HEK293 (cell line): ENCODE results near the gene PARD3B.

Experiments used
- CTCF ChIA-PET: fragments of 350-600 bp; formaldehyde crosslinking; extraction: SDS; loops from one replicate; lab custom pipeline; 2021; ENCODE audit warnings: antibody characterized with exemption; lab: Yijun Ruan, JAX
- POLR2A ChIA-PET: fragments of 300-600 bp; formaldehyde crosslinking; extraction: SDS; loops from one replicate; lab custom pipeline; 2020; ENCODE audit warnings: antibody characterized with exemption, inconsistent platforms; lab: Yijun Ruan, JAX
- H3K27ac ChIP-seq: fragments of 200-500 bp; sonication (Bioruptor generic); 2 replicates; pipeline ENCODE4 v1.5.1; 2014; ENCODE audit warnings: low read depth, low read length, control low read depth, inconsistent platforms; ENCODE audit errors: extremely low read depth
- H3K36me3 ChIP-seq, 2 experiments: fragments of 200-500 bp in 1 of 2; sonication (Bioruptor generic) in 1 of 2; 1 replicate in 1 of 2; 2 replicates in 1 of 2; pipeline ENCODE4 v1.5.1; 2014 to 2017; ENCODE audit warnings: inconsistent platforms in 2 of 2, low read length in 2 of 2; ENCODE audit not compliant: control insufficient read depth in 2 of 2, insufficient read depth in 1 of 2
- H3K4me1 ChIP-seq: fragments of 200-500 bp; sonication (Bioruptor generic); 2 replicates; pipeline ENCODE4 v1.5.1; 2014; ENCODE audit warnings: mild to moderate bottlenecking, low read length, inconsistent platforms; ENCODE audit not compliant: control insufficient read depth, insufficient read depth
- H3K4me3 ChIP-seq: 2 replicates; pipeline ENCODE4 v1.5.1; 2011; ENCODE audit warnings: low read depth, mild to moderate bottlenecking, control low read depth, low read length, moderate library complexity
- H3K9me3 ChIP-seq: fragments of 200-500 bp; sonication (Bioruptor generic); 2 replicates; pipeline ENCODE4 v1.5.1; 2014; ENCODE audit warnings: low read depth, low read length, inconsistent platforms; ENCODE audit not compliant: control insufficient read depth, insufficient read depth
- IKZF3 ChIP-seq: fragments of 450-650 bp; IDR thresholded peaks from 2 replicates; pipeline ENCODE4 v1.5.0; 2018; ENCODE audit warnings: missing biosample characterization, mild to moderate bottlenecking, missing genetic modification characterization, moderate library complexity
- KLF1 ChIP-seq: fragments of 450-650 bp; formaldehyde crosslinking; IDR thresholded peaks from 2 replicates; pipeline ENCODE4 v1.5.1; 2016; ENCODE audit warnings: missing biosample characterization, missing genetic modification characterization
- MYNN ChIP-seq: fragments of 450-650 bp; formaldehyde crosslinking; IDR thresholded peaks from 2 replicates; pipeline ENCODE4 v1.5.1; 2016; ENCODE audit warnings: missing biosample characterization, missing genetic modification characterization, borderline replicate concordance
- MZF1 ChIP-seq: fragments of 450-650 bp; formaldehyde crosslinking; IDR thresholded peaks from 2 replicates; pipeline ENCODE4 v1.5.1; 2017; ENCODE audit warnings: missing biosample characterization, missing genetic modification characterization, borderline replicate concordance
- SP2 ChIP-seq: fragments of 450-650 bp; formaldehyde crosslinking; IDR thresholded peaks from 2 replicates; pipeline ENCODE4 v1.5.1; 2016; ENCODE audit warnings: missing biosample characterization, missing genetic modification characterization
- ZNF19 ChIP-seq: fragments of 450-650 bp; formaldehyde crosslinking; IDR thresholded peaks from 2 replicates; pipeline ENCODE4; 2016; ENCODE audit warnings: missing biosample characterization, missing genetic modification characterization, low read depth
- ZNF2 ChIP-seq: fragments of 450-650 bp; formaldehyde crosslinking; IDR thresholded peaks from 2 replicates; pipeline ENCODE4 v1.5.1; 2016; ENCODE audit warnings: missing biosample characterization, missing genetic modification characterization
- ZNF335 ChIP-seq: fragments of 450-650 bp; formaldehyde crosslinking; conservative IDR thresholded peaks from 2 replicates; pipeline ENCODE4 v1.5.1; 2016; ENCODE audit warnings: missing biosample characterization, missing genetic modification characterization
- ZNF624 ChIP-seq: fragments of 450-650 bp; formaldehyde crosslinking; IDR thresholded peaks from 2 replicates; pipeline ENCODE4 v1.5.1; 2017; ENCODE audit warnings: missing biosample characterization, missing genetic modification characterization
- ZNF654 ChIP-seq: fragments of 450-650 bp; formaldehyde crosslinking; IDR thresholded peaks from 2 replicates; pipeline ENCODE4 v1.5.1; 2016; ENCODE audit warnings: low read depth, missing biosample characterization, missing genetic modification characterization
- ZNF658 ChIP-seq: fragments of 450-650 bp; formaldehyde crosslinking; IDR thresholded peaks from 2 replicates; pipeline ENCODE4; 2016; ENCODE audit warnings: missing biosample characterization, missing genetic modification characterization
- ZSCAN23 ChIP-seq: fragments of 450-650 bp; formaldehyde crosslinking; IDR thresholded peaks from 2 replicates; pipeline ENCODE4 v1.5.1; 2016; ENCODE audit warnings: missing biosample characterization, missing genetic modification characterization
- TF ChIP-seq, protein P1 (sequence below): fragments of 450-650 bp; formaldehyde crosslinking; IDR thresholded peaks from 2 replicates; pipeline ENCODE4 v1.5.0; 2017; ENCODE audit warnings: missing biosample characterization, missing genetic modification characterization, borderline replicate concordance
- TF ChIP-seq, protein P2 (sequence below): fragments of 450-650 bp; formaldehyde crosslinking; IDR thresholded peaks from 2 replicates; pipeline ENCODE4 v1.5.1; 2016; ENCODE audit warnings: missing biosample characterization, missing genetic modification characterization
- TF ChIP-seq, protein P3 (sequence below): fragments of 450-650 bp; formaldehyde crosslinking; IDR thresholded peaks from 2 replicates; pipeline ENCODE4 v1.5.1; 2016; ENCODE audit warnings: missing biosample characterization, missing genetic modification characterization, low read depth
- TF ChIP-seq, protein P4 (sequence below): fragments of 450-650 bp; formaldehyde crosslinking; IDR thresholded peaks from 2 replicates; pipeline ENCODE4 v1.5.1; 2017; ENCODE audit warnings: missing biosample characterization, mild to moderate bottlenecking, missing genetic modification characterization, moderate library complexity
- TF ChIP-seq, protein P5 (sequence below): fragments of 450-650 bp; formaldehyde crosslinking; optimal IDR thresholded peaks from 2 replicates; pipeline ENCODE3; 2016; ENCODE audit warnings: missing biosample characterization, mild to moderate bottlenecking, missing genetic modification characterization
- TF ChIP-seq, protein P6 (sequence below): fragments of 450-650 bp; IDR thresholded peaks from 2 replicates; pipeline ENCODE4 v1.5.1; 2018; ENCODE audit warnings: missing biosample characterization, missing genetic modification characterization

Gene PARD3B

DNA sequence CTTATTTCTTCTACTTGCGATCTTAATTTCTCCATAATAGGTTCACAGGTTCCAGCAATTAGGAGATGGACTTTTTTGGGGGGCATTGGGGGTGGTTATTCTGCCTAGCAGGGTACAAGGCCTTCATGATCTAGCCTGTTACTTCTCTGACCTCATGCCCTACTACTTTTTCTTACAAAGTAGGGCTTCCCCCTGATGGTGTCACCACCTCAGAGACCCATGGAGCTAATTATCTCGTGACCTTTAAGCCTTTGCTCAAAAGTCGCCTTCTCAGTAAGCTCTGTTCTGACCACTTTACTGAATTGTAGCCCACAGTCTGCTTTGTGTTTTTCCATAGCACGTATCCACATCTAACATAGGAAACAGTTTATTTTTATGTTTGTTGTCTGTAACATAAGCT, 458.0 kb downstream of the PARD3B start (continued):
- TF ChIP-seq, protein P1, sequence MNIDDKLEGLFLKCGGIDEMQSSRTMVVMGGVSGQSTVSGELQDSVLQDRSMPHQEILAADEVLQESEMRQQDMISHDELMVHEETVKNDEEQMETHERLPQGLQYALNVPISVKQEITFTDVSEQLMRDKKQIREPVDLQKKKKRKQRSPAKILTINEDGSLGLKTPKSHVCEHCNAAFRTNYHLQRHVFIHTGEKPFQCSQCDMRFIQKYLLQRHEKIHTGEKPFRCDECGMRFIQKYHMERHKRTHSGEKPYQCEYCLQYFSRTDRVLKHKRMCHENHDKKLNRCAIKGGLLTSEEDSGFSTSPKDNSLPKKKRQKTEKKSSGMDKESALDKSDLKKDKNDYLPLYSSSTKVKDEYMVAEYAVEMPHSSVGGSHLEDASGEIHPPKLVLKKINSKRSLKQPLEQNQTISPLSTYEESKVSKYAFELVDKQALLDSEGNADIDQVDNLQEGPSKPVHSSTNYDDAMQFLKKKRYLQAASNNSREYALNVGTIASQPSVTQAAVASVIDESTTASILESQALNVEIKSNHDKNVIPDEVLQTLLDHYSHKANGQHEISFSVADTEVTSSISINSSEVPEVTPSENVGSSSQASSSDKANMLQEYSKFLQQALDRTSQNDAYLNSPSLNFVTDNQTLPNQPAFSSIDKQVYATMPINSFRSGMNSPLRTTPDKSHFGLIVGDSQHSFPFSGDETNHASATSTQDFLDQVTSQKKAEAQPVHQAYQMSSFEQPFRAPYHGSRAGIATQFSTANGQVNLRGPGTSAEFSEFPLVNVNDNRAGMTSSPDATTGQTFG (tag by site-specific recombination), result no peak
- no peak for TF ChIP-seq SP2 (tag by site-specific recombination)

DNA sequence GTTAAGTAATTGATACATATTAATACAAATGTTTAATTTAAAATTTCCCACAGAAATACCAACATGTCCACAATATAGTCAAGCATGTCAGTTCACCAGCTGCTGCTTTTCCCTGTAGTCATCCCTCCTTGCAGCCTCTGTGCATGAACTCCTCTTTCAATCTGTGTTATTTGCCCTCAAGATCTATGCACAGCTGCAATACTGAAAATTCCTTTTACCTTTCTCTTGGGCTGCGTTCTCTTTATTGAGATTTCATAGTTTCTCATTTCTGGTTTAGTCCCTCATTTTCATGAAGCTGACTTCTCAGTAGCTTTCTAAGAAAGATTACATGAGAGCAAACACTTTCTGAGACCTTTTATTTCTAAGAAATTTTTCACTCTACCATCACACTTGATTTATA, 464.9 kb downstream of the PARD3B start:
- TF ChIP-seq ZNF19 (tag by site-specific recombination) (no peak), KLF1 (tag by site-specific recombination) (no peak), ZNF658 (no peak), ZNF335 (tag by site-specific recombination) (no peak), IKZF3 (no peak), ZSCAN23 (tag by site-specific recombination) (no peak), ZNF2 (tag by site-specific recombination) (no peak), ZNF624 (tag by site-specific recombination) (no peak), MYNN (tag by site-specific recombination) (no peak), MZF1 (tag by site-specific recombination) (no peak), ZNF654 (tag by site-specific recombination) (no peak)
- TF ChIP-seq, protein P2, sequence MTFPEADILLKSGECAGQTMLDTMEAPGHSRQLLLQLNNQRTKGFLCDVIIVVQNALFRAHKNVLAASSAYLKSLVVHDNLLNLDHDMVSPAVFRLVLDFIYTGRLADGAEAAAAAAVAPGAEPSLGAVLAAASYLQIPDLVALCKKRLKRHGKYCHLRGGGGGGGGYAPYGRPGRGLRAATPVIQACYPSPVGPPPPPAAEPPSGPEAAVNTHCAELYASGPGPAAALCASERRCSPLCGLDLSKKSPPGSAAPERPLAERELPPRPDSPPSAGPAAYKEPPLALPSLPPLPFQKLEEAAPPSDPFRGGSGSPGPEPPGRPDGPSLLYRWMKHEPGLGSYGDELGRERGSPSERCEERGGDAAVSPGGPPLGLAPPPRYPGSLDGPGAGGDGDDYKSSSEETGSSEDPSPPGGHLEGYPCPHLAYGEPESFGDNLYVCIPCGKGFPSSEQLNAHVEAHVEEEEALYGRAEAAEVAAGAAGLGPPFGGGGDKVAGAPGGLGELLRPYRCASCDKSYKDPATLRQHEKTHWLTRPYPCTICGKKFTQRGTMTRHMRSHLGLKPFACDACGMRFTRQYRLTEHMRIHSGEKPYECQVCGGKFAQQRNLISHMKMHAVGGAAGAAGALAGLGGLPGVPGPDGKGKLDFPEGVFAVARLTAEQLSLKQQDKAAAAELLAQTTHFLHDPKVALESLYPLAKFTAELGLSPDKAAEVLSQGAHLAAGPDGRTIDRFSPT (tag by site-specific recombination), result no peak
- TF ChIP-seq, protein P3, sequence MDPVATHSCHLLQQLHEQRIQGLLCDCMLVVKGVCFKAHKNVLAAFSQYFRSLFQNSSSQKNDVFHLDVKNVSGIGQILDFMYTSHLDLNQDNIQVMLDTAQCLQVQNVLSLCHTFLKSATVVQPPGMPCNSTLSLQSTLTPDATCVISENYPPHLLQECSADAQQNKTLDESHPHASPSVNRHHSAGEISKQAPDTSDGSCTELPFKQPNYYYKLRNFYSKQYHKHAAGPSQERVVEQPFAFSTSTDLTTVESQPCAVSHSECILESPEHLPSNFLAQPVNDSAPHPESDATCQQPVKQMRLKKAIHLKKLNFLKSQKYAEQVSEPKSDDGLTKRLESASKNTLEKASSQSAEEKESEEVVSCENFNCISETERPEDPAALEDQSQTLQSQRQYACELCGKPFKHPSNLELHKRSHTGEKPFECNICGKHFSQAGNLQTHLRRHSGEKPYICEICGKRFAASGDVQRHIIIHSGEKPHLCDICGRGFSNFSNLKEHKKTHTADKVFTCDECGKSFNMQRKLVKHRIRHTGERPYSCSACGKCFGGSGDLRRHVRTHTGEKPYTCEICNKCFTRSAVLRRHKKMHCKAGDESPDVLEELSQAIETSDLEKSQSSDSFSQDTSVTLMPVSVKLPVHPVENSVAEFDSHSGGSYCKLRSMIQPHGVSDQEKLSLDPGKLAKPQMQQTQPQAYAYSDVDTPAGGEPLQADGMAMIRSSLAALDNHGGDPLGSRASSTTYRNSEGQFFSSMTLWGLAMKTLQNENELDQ, result no peak
- TF ChIP-seq, protein P4, sequence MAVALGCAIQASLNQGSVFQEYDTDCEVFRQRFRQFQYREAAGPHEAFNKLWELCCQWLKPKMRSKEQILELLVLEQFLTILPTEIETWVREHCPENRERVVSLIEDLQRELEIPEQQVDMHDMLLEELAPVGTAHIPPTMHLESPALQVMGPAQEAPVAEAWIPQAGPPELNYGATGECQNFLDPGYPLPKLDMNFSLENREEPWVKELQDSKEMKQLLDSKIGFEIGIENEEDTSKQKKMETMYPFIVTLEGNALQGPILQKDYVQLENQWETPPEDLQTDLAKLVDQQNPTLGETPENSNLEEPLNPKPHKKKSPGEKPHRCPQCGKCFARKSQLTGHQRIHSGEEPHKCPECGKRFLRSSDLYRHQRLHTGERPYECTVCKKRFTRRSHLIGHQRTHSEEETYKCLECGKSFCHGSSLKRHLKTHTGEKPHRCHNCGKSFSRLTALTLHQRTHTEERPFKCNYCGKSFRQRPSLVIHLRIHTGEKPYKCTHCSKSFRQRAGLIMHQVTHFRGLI, result no peak
- TF ChIP-seq, protein P5, sequence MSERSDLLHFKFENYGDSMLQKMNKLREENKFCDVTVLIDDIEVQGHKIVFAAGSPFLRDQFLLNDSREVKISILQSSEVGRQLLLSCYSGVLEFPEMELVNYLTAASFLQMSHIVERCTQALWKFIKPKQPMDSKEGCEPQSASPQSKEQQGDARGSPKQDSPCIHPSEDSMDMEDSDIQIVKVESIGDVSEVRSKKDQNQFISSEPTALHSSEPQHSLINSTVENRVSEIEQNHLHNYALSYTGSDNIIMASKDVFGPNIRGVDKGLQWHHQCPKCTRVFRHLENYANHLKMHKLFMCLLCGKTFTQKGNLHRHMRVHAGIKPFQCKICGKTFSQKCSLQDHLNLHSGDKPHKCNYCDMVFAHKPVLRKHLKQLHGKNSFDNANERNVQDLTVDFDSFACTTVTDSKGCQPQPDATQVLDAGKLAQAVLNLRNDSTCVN (tag by site-specific recombination), result no peak
- TF ChIP-seq, protein P1 (tag by site-specific recombination), result no peak
- TF ChIP-seq, protein P6, sequence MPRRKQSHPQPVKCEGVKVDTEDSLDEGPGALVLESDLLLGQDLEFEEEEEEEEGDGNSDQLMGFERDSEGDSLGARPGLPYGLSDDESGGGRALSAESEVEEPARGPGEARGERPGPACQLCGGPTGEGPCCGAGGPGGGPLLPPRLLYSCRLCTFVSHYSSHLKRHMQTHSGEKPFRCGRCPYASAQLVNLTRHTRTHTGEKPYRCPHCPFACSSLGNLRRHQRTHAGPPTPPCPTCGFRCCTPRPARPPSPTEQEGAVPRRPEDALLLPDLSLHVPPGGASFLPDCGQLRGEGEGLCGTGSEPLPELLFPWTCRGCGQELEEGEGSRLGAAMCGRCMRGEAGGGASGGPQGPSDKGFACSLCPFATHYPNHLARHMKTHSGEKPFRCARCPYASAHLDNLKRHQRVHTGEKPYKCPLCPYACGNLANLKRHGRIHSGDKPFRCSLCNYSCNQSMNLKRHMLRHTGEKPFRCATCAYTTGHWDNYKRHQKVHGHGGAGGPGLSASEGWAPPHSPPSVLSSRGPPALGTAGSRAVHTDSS (tag by site-specific recombination), result no peak
- TF ChIP-seq, all 188 proteins: peak for 0
- CTCF ChIA-PET, result no interaction called here
- no peaks in the 10 kb centered on the region for H3K9me3 ChIP-seq
- no peaks in the 10 kb centered on the region for H3K4me1 ChIP-seq
- no peak overlapping the region for H3K4me3 ChIP-seq
- POLR2A ChIA-PET, result no interaction called here
- no peak overlapping the region for H3K27ac ChIP-seq
- H3K36me3 ChIP-seq, result no peaks in the 10 kb centered on the region
